Measurements from ENCODE around the gene RYR2. TPM values are rescaled to one million over a fixed set of nuclear protein-coding genes. Genes with fewer than 3 reads are reported as not detected.

Gene RYR2
- total and polyA plus RNA-seq, 2 experiments from 2014 or later: not detected

- no peaks in the 10 kb centered on the region for H3K9me2 ChIP-seq (ENCODE audit: insufficient read depth)
- H3F3A ChIP-seq (ENCODE audit: insufficient read depth): no peaks in the 10 kb centered on the region
- H2AFZ ChIP-seq: no peak overlapping the region
- H3K9me3 ChIP-seq (ENCODE audit: low read depth): no peaks in the 10 kb centered on the region
- H3K27ac ChIP-seq: no peak overlapping the region
- H3K36me3 ChIP-seq (ENCODE audit: low read depth): no peaks in the 10 kb centered on the region
- no peak for TF ChIP-seq EZH2phosphoT487 (IDR thresholded peaks at IDR 0.05; ENCODE audit: insufficient read depth, low read depth)
- TF ChIP-seq EZH2 (IDR thresholded peaks at IDR 0.05; ENCODE audit: insufficient read depth, poor library complexity, severe bottlenecking): no peak
- no peak overlapping the region for H3K4me3 ChIP-seq
- no peak overlapping the region for H3K4me2 ChIP-seq (ENCODE audit: unreplicated experiment)
- no peaks in the 10 kb centered on the region for H3K4me1 ChIP-seq (ENCODE audit: insufficient read depth)
- peaks cover 34% of the 10 kb centered on the region for H3K27me3 ChIP-seq (replicated peaks; ENCODE audit: insufficient read depth)
- 2 to 5% methylated on average over 14 of the region's 14 CpGs for WGBS, 2 experiments (ENCODE audit: low coverage in 1 of 2, low lambda C conversion rate in 2 of 2, missing lambda C conversion rate in 2 of 2)
- H3K9ac ChIP-seq: no peak overlapping the region
- H4K20me1 ChIP-seq (ENCODE audit: insufficient read depth): no peaks in the 10 kb centered on the region
- no peak for DNase-seq
- in situ Hi-C loops (cut with MboI): no loop called here
- H3K79me2 ChIP-seq (ENCODE audit: insufficient read depth): no peaks in the 10 kb centered on the region
Measured at GRCh38 chr1:237043846-237044636, 2.1 kb downstream of the RYR2 start.

DNA sequence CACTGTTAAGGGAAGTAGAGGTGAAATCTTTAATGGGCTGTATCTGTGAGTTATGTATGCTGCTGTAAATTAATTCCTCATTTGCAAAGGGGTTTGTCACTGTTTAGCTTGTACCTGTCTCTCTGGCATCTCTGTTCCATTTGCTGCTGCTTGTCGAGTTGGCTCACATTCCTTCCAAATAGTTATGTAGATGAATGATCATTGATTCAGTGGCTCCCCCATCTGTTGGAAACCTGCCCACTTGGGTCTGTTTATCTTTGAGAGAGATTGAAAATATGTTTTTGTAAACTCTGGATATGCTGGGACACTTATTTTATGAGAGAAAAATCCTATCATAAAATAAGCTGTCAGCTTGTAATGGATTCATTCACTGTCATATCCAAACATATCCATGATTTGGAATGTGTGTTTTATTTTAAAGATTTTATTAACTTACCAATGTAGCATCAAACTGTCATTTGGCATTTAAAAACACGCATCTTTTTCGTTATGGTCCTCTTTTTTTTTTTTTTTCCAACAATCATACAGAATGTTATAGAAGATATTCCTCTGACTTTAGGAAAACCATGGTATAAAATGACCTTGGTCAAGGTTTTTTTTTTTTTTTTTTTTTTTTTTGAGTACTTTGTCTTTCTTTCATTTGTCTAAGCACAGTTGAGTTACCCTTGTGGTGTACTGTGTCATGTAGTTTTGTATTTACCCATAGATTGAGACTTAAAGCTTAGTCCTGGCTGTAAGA is 3.5 kb downstream of the RYR2 start:
- H3K79me2 ChIP-seq (ENCODE audit: insufficient read depth): no peaks in the 10 kb centered on the region
- H3K4me3 ChIP-seq: no peak overlapping the region
- H2AFZ ChIP-seq: no peak overlapping the region
- TF ChIP-seq EZH2 (IDR thresholded peaks at IDR 0.05; ENCODE audit: insufficient read depth, poor library complexity, severe bottlenecking) (no peak), EZH2phosphoT487 (IDR thresholded peaks at IDR 0.05; ENCODE audit: insufficient read depth, low read depth) (no peak)
- in situ Hi-C loops (cut with MboI): no loop called here
- no peak overlapping the region for H3K27ac ChIP-seq
- no peaks in the 10 kb centered on the region for H4K20me1 ChIP-seq (ENCODE audit: insufficient read depth)
- no peaks in the 10 kb centered on the region for H3K9me3 ChIP-seq (ENCODE audit: low read depth)
- no peaks in the 10 kb centered on the region for H3K4me1 ChIP-seq (ENCODE audit: insufficient read depth)
- H3K4me2 ChIP-seq (ENCODE audit: unreplicated experiment): no peak overlapping the region
- H3K9ac ChIP-seq: no peak overlapping the region
- H3K27me3 ChIP-seq (replicated peaks; ENCODE audit: insufficient read depth): peaks cover 32% of the 10 kb centered on the region
- H3K9me2 ChIP-seq (ENCODE audit: insufficient read depth): no peaks in the 10 kb centered on the region
- no peak for DNase-seq
- H3K36me3 ChIP-seq (ENCODE audit: low read depth): no peaks in the 10 kb centered on the region
- H3F3A ChIP-seq (ENCODE audit: insufficient read depth): no peaks in the 10 kb centered on the region
- WGBS, 2 experiments (ENCODE audit: low coverage in 1 of 2, low lambda C conversion rate in 2 of 2, missing lambda C conversion rate in 2 of 2): 3% methylated on average over 3 of the region's 3 CpGs

GRCh38 chr1:237048803-237049202 is 6.8 kb downstream of the RYR2 start:
- no peak overlapping the region for H3K27ac ChIP-seq
- H3K4me3 ChIP-seq: no peak overlapping the region
- H3K9me2 ChIP-seq (ENCODE audit: insufficient read depth): no peaks in the 10 kb centered on the region
- H3K9ac ChIP-seq: no peak overlapping the region
- no peak overlapping the region for H3K4me2 ChIP-seq (ENCODE audit: unreplicated experiment)
- no peak for DNase-seq
- H3K4me1 ChIP-seq (ENCODE audit: insufficient read depth): no peaks in the 10 kb centered on the region
- no peak for TF ChIP-seq EZH2phosphoT487 (IDR thresholded peaks at IDR 0.05; ENCODE audit: insufficient read depth, low read depth)
- TF ChIP-seq EZH2 (IDR thresholded peaks at IDR 0.05; ENCODE audit: insufficient read depth, poor library complexity, severe bottlenecking): no peak
- whole genome bisulfite sequencing, 2 experiments (ENCODE audit: low coverage in 1 of 2, low lambda C conversion rate in 2 of 2, missing lambda C conversion rate in 2 of 2): 18 to 21% methylated on average over 5 of the region's 5 CpGs
- H3K36me3 ChIP-seq (ENCODE audit: low read depth): no peaks in the 10 kb centered on the region
- no peaks in the 10 kb centered on the region for H4K20me1 ChIP-seq (ENCODE audit: insufficient read depth)
- H3K79me2 ChIP-seq (ENCODE audit: insufficient read depth): no peaks in the 10 kb centered on the region
- no peaks in the 10 kb centered on the region for H3K9me3 ChIP-seq (ENCODE audit: low read depth)
- H2AFZ ChIP-seq: no peak overlapping the region
- peaks cover 9% of the 10 kb centered on the region for H3K27me3 ChIP-seq (replicated peaks; ENCODE audit: insufficient read depth)
- in situ Hi-C loops (cut with MboI): no loop called here
- no peaks in the 10 kb centered on the region for H3F3A ChIP-seq (ENCODE audit: insufficient read depth)

- H3K27ac ChIP-seq: no peak overlapping the region
- no peak overlapping the region for H3K4me3 ChIP-seq
- WGBS, 2 experiments (ENCODE audit: low coverage in 1 of 2, low lambda C conversion rate in 2 of 2, missing lambda C conversion rate in 2 of 2): 21 to 33% methylated on average over 6 of the region's 6 CpGs
- H3F3A ChIP-seq (ENCODE audit: insufficient read depth): no peaks in the 10 kb centered on the region
- no peaks in the 10 kb centered on the region for H4K20me1 ChIP-seq (ENCODE audit: insufficient read depth)
- DNase-seq: no peak
- in situ Hi-C loops (cut with MboI): no loop called here
- no peak for TF ChIP-seq EZH2phosphoT487 (IDR thresholded peaks at IDR 0.05; ENCODE audit: insufficient read depth, low read depth)
- TF ChIP-seq EZH2 (IDR thresholded peaks at IDR 0.05; ENCODE audit: insufficient read depth, poor library complexity, severe bottlenecking): no peak
- no peak overlapping the region for H3K9ac ChIP-seq
- no peak overlapping the region for H3K4me2 ChIP-seq (ENCODE audit: unreplicated experiment)
- H3K9me3 ChIP-seq (ENCODE audit: low read depth): no peaks in the 10 kb centered on the region
- no peaks in the 10 kb centered on the region for H3K36me3 ChIP-seq (ENCODE audit: low read depth)
- no peaks in the 10 kb centered on the region for H3K27me3 ChIP-seq (replicated peaks; ENCODE audit: insufficient read depth)
- no peaks in the 10 kb centered on the region for H3K9me2 ChIP-seq (ENCODE audit: insufficient read depth)
- no peaks in the 10 kb centered on the region for H3K79me2 ChIP-seq (ENCODE audit: insufficient read depth)
- no peak overlapping the region for H2AFZ ChIP-seq
- H3K4me1 ChIP-seq (ENCODE audit: insufficient read depth): no peaks in the 10 kb centered on the region
Measured at GRCh38 chr1:237050185-237050584, 8.2 kb downstream of the RYR2 start.
